ENCODE results near the gene ASCL2. TPM values are rescaled to one million over a fixed set of nuclear protein-coding genes. Genes with fewer than 3 reads are reported as not detected.

The ASCL2 gene
- total RNA-seq, 2 experiments from 2014 or later: not detected

DNA sequence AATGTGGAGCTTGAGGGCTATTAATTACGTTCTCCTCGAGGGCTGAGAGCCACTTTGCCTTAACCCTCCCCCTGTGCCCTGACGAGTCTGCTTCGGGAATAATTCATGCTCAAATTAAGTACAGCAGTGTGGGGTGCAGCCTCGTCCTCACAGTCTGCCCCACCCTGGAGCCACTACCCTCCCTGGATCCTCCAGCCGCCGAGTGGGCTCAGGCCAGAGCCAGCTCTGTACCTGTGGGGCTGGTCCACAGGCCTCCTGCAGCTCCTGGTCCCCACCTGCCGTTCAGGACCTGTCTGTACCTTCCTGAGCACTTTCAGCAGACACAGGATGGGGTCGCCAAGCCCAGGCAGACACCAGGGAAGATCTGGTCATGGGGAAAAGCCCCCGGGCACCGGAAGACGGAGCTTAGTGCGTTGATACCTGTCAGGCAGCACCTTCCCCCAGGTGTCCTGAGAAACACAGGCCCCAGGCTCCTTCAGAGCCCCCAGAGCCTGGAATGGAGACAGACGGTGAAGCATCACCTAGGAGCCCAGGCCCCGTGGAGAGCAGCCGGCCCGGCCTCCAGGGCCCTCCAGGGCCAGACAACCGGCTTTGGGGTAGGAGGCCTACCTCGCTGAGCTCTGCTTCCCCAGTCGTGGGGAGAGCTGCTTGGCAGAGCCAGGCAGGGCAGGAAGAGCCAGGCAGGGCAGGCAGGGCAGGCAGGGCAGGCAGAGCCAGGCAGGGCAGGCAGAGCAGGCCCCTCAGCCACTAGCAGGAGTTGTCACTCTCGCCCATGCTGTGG, 41.2 kb upstream of the ASCL2 start:
- no peaks in the 10 kb centered on the region for H3K79me2 ChIP-seq (ENCODE audit: insufficient read depth, low read depth, low read length)
- intact Hi-C loops (cut with micrococcal nuclease; ENCODE audit: unreplicated experiment): no loop called here
- no peak for DNase-seq (ENCODE audit: low spot score)
- no peaks in the 10 kb centered on the region for H4K20me1 ChIP-seq (ENCODE audit: insufficient read depth, low read length)
- TF ChIP-seq EZH2phosphoT487 (IDR thresholded peaks at IDR 0.05; ENCODE audit: borderline replicate concordance, low read depth, low read length) (no peak), CTCF (conservative IDR thresholded peaks at IDR 0.05; ENCODE audit: low read length) (no peak)
- no peak overlapping the region for H3K4me2 ChIP-seq (ENCODE audit: low read length)
- ChIA-PET POLR2A (no interaction called here), CTCF (ENCODE audit: unreplicated experiment) (no interaction called here)
- H2AFZ ChIP-seq (ENCODE audit: low read length): no peak overlapping the region
- H3K27ac ChIP-seq (ENCODE audit: low read depth, low read length, poor library complexity, severe bottlenecking): no peak overlapping the region
- no TSS peak for BruUV-seq (replicated peaks)
- no peaks in the 10 kb centered on the region for H3K9me3 ChIP-seq (ENCODE audit: low read length)
- H3K36me3 ChIP-seq (ENCODE audit: insufficient read depth, low read length): no peaks in the 10 kb centered on the region
- no peaks in the 10 kb centered on the region for H3K9me2 ChIP-seq (ENCODE audit: insufficient read depth, low read length)
- peaks cover 1% of the 10 kb centered on the region for H3K4me1 ChIP-seq (ENCODE audit: insufficient read depth, low read length, poor library complexity, severe bottlenecking)
- H3K4me3 ChIP-seq (ENCODE audit: low read depth, low read length, poor library complexity, severe bottlenecking): no peak overlapping the region

DNA sequence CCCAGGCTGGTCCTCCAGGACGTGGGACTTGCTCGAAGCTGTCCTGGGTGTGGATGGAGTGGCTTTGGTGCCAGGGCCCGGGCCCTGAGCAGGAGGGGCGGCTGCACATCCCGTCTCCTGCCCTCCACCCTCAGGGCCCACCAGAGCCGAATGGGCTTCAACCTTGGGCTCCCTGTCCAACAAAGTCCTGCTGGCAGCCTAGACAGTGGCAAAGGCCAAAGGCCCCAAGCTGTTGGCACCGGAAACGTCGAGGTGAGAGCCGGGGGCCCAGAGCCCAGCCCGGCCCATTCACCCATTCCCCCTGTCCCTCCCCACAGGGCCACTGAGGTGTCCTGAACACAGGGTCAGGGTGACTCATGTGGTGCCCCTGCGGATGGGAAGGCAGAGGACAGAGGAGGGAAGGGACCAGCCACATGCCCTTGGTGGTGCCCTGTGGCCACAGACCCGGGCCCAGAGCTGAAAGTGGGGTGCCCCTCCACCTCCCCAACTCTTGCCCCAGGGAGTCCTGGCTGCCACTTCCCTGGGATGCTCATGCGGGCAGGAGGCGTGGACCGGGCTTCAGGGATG, 40.5 kb upstream of the ASCL2 start:
- ChIA-PET POLR2A (no interaction called here), CTCF (ENCODE audit: unreplicated experiment) (no interaction called here)
- H3K27ac ChIP-seq (ENCODE audit: low read depth, low read length, poor library complexity, severe bottlenecking): no peak overlapping the region
- BruUV-seq (replicated peaks): no TSS peak
- H3K9me3 ChIP-seq (ENCODE audit: low read length): no peaks in the 10 kb centered on the region
- peaks cover 8% of the 10 kb centered on the region for H3K4me1 ChIP-seq (ENCODE audit: insufficient read depth, low read length, poor library complexity, severe bottlenecking)
- no peak overlapping the region for H2AFZ ChIP-seq (ENCODE audit: low read length)
- intact Hi-C loops (cut with micrococcal nuclease; ENCODE audit: unreplicated experiment): no loop called here
- TF ChIP-seq CTCF (conservative IDR thresholded peaks at IDR 0.05; ENCODE audit: low read length) (no peak), EZH2phosphoT487 (IDR thresholded peaks at IDR 0.05; ENCODE audit: borderline replicate concordance, low read depth, low read length) (no peak)
- H3K4me2 ChIP-seq (ENCODE audit: low read length): no peak overlapping the region
- H3K36me3 ChIP-seq (ENCODE audit: insufficient read depth, low read length): no peaks in the 10 kb centered on the region
- H4K20me1 ChIP-seq (ENCODE audit: insufficient read depth, low read length): no peaks in the 10 kb centered on the region
- no peak for DNase-seq (ENCODE audit: low spot score)
- no peaks in the 10 kb centered on the region for H3K9me2 ChIP-seq (ENCODE audit: insufficient read depth, low read length)
- no peaks in the 10 kb centered on the region for H3K79me2 ChIP-seq (ENCODE audit: insufficient read depth, low read depth, low read length)
- no peak overlapping the region for H3K4me3 ChIP-seq (ENCODE audit: low read depth, low read length, poor library complexity, severe bottlenecking)
